Measurements from ENCODE around the gene TTC39A.

DNA sequence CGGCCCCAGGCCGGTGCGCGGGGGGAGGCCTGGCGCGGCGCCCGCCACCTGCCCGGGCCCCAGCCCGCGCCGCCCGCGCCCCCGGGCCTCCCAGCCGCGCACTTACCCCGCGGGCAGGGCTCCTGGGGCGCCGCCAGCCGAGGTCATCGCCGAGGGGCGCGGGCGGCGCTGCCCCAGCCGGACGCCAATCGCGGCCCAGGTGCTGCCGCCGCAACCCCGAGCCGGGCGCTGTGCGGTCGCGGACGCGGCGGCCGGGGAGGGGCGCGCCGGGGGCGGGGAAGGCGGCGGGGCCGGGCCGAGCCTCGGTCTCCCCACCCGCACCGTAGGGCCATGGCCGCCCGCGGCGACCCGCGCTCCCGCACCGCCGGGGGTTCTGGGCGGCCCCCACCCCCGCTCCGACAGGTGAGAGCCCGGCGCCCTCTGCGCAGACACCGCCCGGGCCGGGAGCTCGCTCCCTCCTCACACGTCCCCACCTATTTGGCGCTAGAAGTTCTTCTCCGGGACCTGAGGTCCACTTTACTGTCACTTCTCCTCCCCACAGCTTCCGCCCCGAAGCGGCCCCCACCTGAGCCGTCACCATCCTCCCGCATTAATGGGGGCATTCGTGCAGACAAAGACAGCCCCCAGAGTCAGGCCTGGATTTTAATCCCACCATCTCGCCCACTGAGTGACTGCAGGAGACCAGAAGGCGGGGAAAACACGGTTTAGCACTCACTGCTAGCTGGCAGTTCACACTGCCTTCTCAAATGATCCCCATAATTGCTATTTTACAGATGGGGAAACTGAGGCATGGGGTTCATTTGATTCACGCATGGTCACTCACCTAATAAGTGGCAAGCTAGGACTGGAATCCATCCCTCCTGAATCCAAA is at the start of gene TTC39A:
- no peak for TF ChIP-seq CTCF (conservative IDR thresholded peaks at IDR 0.05 in 1 of 2, IDR thresholded peaks at IDR 0.05 in 1 of 2; ENCODE audit: low read depth in 1 of 2, low read length in 2 of 2)
- TF ChIP-seq EZH2 (IDR thresholded peaks at IDR 0.05; ENCODE audit: low read length, missing control alignments): no peak
